HG03060 (cell line): ENCODE results near the gene TPM3.

Experiments used
- ATAC-seq: cut with Tn5 transposase; IDR thresholded peaks from one replicate; pipeline ENCODE4 v1.9.1; 2021; ENCODE audit warnings: low read depth, moderate number of reproducible peaks; ENCODE audit not compliant: unreplicated experiment

The TPM3 gene

GRCh38 chr1:154117642-154118041 lies 74.3 kb downstream of the TPM3 start:
- no peak for ATAC-seq

GRCh38 chr1:154115180-154115579 lies 76.7 kb downstream of the TPM3 start:
- ATAC-seq = no peak
